HG03175 (cell line): ENCODE measurements around the gene MRPL23.

Experiments used
- ATAC-seq: cut with Tn5 transposase; IDR thresholded peaks from one replicate; pipeline ENCODE4 v1.9.1; 2021; ENCODE audit warnings: mild to moderate bottlenecking, moderate library complexity; ENCODE audit not compliant: unreplicated experiment

Gene MRPL23

GRCh38 chr11:1952806-1953482 is 5.8 kb downstream of the MRPL23 start:
- no peak for ATAC-seq

GRCh38 chr11:1953489-1954266 is 6.5 kb downstream of the MRPL23 start:
- no peak for ATAC-seq

- no peak for ATAC-seq
Observed at GRCh38 chr11:1958367-1958766, 11.2 kb downstream of the MRPL23 start.

- no peak for ATAC-seq
Observed at GRCh38 chr11:1959786-1960185, 12.7 kb downstream of the MRPL23 start.

GRCh38 chr11:1963864-1964263 is 16.7 kb downstream of the MRPL23 start:
- ATAC-seq: no peak

GRCh38 chr11:1964348-1964747 is 17.2 kb downstream of the MRPL23 start:
- no peak for ATAC-seq

GRCh38 chr11:1964955-1965354 is 17.8 kb downstream of the MRPL23 start:
- ATAC-seq: no peak

- ATAC-seq: no peak
Observed at GRCh38 chr11:1966531-1966930, 19.4 kb downstream of the MRPL23 start.

GRCh38 chr11:1967641-1968225 is 20.6 kb downstream of the MRPL23 start:
- ATAC-seq: no peak

GRCh38 chr11:1968454-1969002 is 21.4 kb downstream of the MRPL23 start:
- ATAC-seq: no peak

- no peak for ATAC-seq
Observed at GRCh38 chr11:1969035-1969434, 21.9 kb downstream of the MRPL23 start.

GRCh38 chr11:1969776-1970175 is 22.6 kb downstream of the MRPL23 start:
- no peak for ATAC-seq

- ATAC-seq: no peak
Observed at GRCh38 chr11:1970956-1971355, 23.8 kb downstream of the MRPL23 start.

GRCh38 chr11:1975185-1975584 is 28.1 kb downstream of the MRPL23 start:
- no peak for ATAC-seq

GRCh38 chr11:1978720-1979473 is 31.8 kb downstream of the MRPL23 start:
- no peak for ATAC-seq

- no peak for ATAC-seq
Observed at GRCh38 chr11:1979607-1980006, 32.5 kb downstream of the MRPL23 start.

GRCh38 chr11:1982873-1983600 is 35.9 kb downstream of the MRPL23 start:
- ATAC-seq: no peak

GRCh38 chr11:1983601-1983961 is 36.4 kb downstream of the MRPL23 start:
- no peak for ATAC-seq

- no peak for ATAC-seq
Observed at GRCh38 chr11:1987024-1987423, 39.9 kb downstream of the MRPL23 start.

- ATAC-seq: no peak
Observed at GRCh38 chr11:1988174-1988573, 41.0 kb downstream of the MRPL23 start.
